Naive thymus-derived CD4-positive, alpha-beta T cell (primary cell): ENCODE results near the gene PTPRN2. TPM values are rescaled to one million over a fixed set of nuclear protein-coding genes. Genes with fewer than 3 reads are reported as not detected.

ENCODE experiments used
- ATAC-seq: fragments of 150-1000 bp; cut with Tn5 transposase; 2 replicates; pipeline ENCODE4 v1.10.0; 2021; ENCODE audit warnings: mild to moderate bottlenecking, moderate library complexity
- CTCF ChIA-PET: fragments of 350-600 bp; sonication (Branson Sonifier 250); formaldehyde crosslinking; loops from one replicate; lab custom pipeline; 2021; ENCODE audit warnings: antibody characterized with exemption; lab: Charles Lee
- POLR2A ChIA-PET: fragments of 350-600 bp; sonication (Branson Sonifier 250); formaldehyde crosslinking; loops from one replicate; lab custom pipeline; 2021; ENCODE audit warnings: antibody characterized with exemption, inconsistent platforms; lab: Charles Lee
- DNase-seq, 9 donors: peaks; one replicate each; pipeline versions ENCODE4 v3.0.0 to v3.0.0-alpha.2; 2020 to 2022; ENCODE audit warnings: mixed read lengths in 1 of 9
- H3K27ac ChIP-seq: one replicate; pipeline ENCODE4 v1.7.0; 2013; ENCODE audit warnings: mild to moderate bottlenecking, low read depth, low read length, moderate library complexity
- H3K27me3 ChIP-seq, 2 donors: one replicate each; pipeline ENCODE4 v1.7.0; 2013; ENCODE audit warnings: low read length in 2 of 2, mild to moderate bottlenecking in 2 of 2, moderate library complexity in 2 of 2; ENCODE audit not compliant: control insufficient read depth in 2 of 2, insufficient read depth in 2 of 2
- H3K36me3 ChIP-seq, 3 experiments: 1 replicate in 2 of 3; 2 replicates in 1 of 3; pipeline ENCODE4 v1.7.0; 2013; ENCODE audit warnings: low read length in 3 of 3, mild to moderate bottlenecking in 3 of 3, moderate library complexity in 1 of 3; ENCODE audit not compliant: insufficient read depth in 3 of 3, control insufficient read depth in 2 of 3
- H3K4me1 ChIP-seq, 2 donors: one replicate each; pipeline ENCODE4 v1.7.0; 2013; ENCODE audit warnings: low read length in 2 of 2, mild to moderate bottlenecking in 2 of 2, moderate library complexity in 1 of 2; ENCODE audit not compliant: control insufficient read depth in 2 of 2, insufficient read depth in 2 of 2
- H3K4me3 ChIP-seq: 2 replicates; pipeline ENCODE4 v1.7.0; 2013; ENCODE audit warnings: mild to moderate bottlenecking, low read length
- H3K9me3 ChIP-seq, 3 experiments: 1 replicate in 2 of 3; 2 replicates in 1 of 3; pipeline ENCODE4 v1.7.0; 2013; ENCODE audit warnings: low read length in 3 of 3; ENCODE audit not compliant: control insufficient read depth in 2 of 3
- H3K27ac Mint-ChIP-seq, 9 donors: one replicate each; pipeline ENCODE4 v1.8.0; 2020 to 2022; ENCODE audit warnings: mixed read lengths in 9 of 9, mild to moderate bottlenecking in 8 of 9, moderate library complexity in 5 of 9, inconsistent platforms in 2 of 9
- H3K27me3 Mint-ChIP-seq, 5 donors: one replicate each; pipeline ENCODE4 v1.8.0; 2021 to 2022; ENCODE audit warnings: mixed read lengths in 5 of 5, mild to moderate bottlenecking in 1 of 5
- H3K36me3 Mint-ChIP-seq, 5 donors: one replicate each; pipeline ENCODE4 v1.8.0; 2020 to 2022; ENCODE audit warnings: mixed read lengths in 5 of 5, mild to moderate bottlenecking in 3 of 5, inconsistent platforms in 1 of 5
- H3K4me1 Mint-ChIP-seq, 7 donors: one replicate each; pipeline ENCODE4 v1.8.0; 2020 to 2022; ENCODE audit warnings: mixed read lengths in 7 of 7, mild to moderate bottlenecking in 3 of 7, inconsistent platforms in 1 of 7
- H3K4me3 Mint-ChIP-seq, 10 donors: one replicate each; pipeline ENCODE4 v1.8.0; 2020 to 2022; ENCODE audit warnings: mild to moderate bottlenecking in 10 of 10, mixed read lengths in 10 of 10, moderate library complexity in 6 of 10, inconsistent platforms in 2 of 10
- H3K9me3 Mint-ChIP-seq, 11 donors: one replicate each; pipeline ENCODE4 v1.8.0; 2020 to 2022; ENCODE audit warnings: mixed read lengths in 11 of 11, mild to moderate bottlenecking in 4 of 11, inconsistent platforms in 1 of 11, moderate library complexity in 1 of 11
- intact Hi-C, 2 donors: fragments of 100-400 bp; cut with micrococcal nuclease; formaldehyde crosslinking; loops; one replicate each; pipeline ENCODE4 v1.15.1; 2023
- polyA plus RNA-seq, 2 donors: library from polyadenylated mRNA; unstranded; fragments of 300-500 nt; fragmentation: Illumina TruSeq; gene quantifications; one replicate each; pipeline ENCODE4 v1.2.3, GENCODE V29; 2021
- total RNA-seq, 6 experiments: library from RNA in 5 of 6; stranded (reverse) in 5 of 6; gene quantifications; 1 replicate in 5 of 6; 2 replicates in 1 of 6; pipeline ENCODE4 v1.2.3 and lab custom pipeline; 2021 to 2026

PTPRN2 gene
- total and polyA plus RNA-seq, 7 experiments from 2014 or later: 0.58 to 2.3 (median 1.4) TPM

- Histone ChIP-seq H3K27me3 (no peaks in the 10 kb centered on the region), H3K4me3 (no peak overlapping the region), H3K27ac (no peak overlapping the region), H3K36me3 (no peaks in the 10 kb centered on the region), H3K4me1 (peaks cover 0 to 6% of the 10 kb centered on the region in 2 donors), H3K9me3 (no peaks in the 10 kb centered on the region)
- ATAC-seq (no peak), DNase-seq (no peak)
- ChIA-PET CTCF (no interaction called here), POLR2A (no interaction called here)
- intact Hi-C loops: no loop called here
- peaks cover 5 to 46% (median 26%) of the 10 kb centered on the region in 5 donors for H3K27me3 Mint-ChIP-seq
- no peak overlapping the region for H3K27ac Mint-ChIP-seq
- H3K36me3 Mint-ChIP-seq: peaks cover 0 to 10% (median 2%) of the 10 kb centered on the region in 5 donors
- peaks cover 6 to 20% (median 16%) of the 10 kb centered on the region in 7 donors for H3K4me1 Mint-ChIP-seq
- H3K4me3 Mint-ChIP-seq: peak overlapping the region in 1 of 10 donors; percentile 5
- peaks cover 0 to 3% (median 0%) of the 10 kb centered on the region in 11 donors for H3K9me3 Mint-ChIP-seq
These were observed 1000.4 kb downstream of the PTPRN2 start for GRCh38 chr7:157587051-157587804.

- CTCF ChIA-PET: interaction anchor here (1.1 kb wide), 1 partner anchor 204 kb away, joined by 3 read pairs; no protein-coding TSS in a partner anchor
- Histone ChIP-seq H3K36me3 (no peaks in the 10 kb centered on the region), H3K4me3 (no peak overlapping the region), H3K4me1 (peaks cover 0 to 6% of the 10 kb centered on the region in 2 donors), H3K27ac (no peak overlapping the region), H3K9me3 (no peaks in the 10 kb centered on the region), H3K27me3 (no peaks in the 10 kb centered on the region)
- POLR2A ChIA-PET: interaction anchor here (0.6 kb wide), 1 partner anchor 13 kb away, joined by 3 read pairs; no protein-coding TSS in a partner anchor
- Mint-ChIP-seq H3K27ac (peak overlapping the region in 2 of 9 donors; percentile 48 to 69), H3K9me3 (peaks cover 0 to 3% (median 0%) of the 10 kb centered on the region in 11 donors), H3K4me1 (peaks cover 6 to 20% (median 16%) of the 10 kb centered on the region in 7 donors), H3K36me3 (peaks cover 0 to 5% (median 2%) of the 10 kb centered on the region in 5 donors), H3K27me3 (peaks cover 5 to 46% (median 22%) of the 10 kb centered on the region in 5 donors), H3K4me3 (peak overlapping the region in 2 of 10 donors; percentile 75 to 79)
- DNase-seq (no peak), ATAC-seq (no peak)
- intact Hi-C loops: no loop called here
These were observed 1001.1 kb downstream of the PTPRN2 start for GRCh38 chr7:157586426-157586955.

GRCh38 chr7:157585113-157585861 lies 1002.3 kb downstream of the PTPRN2 start:
- no peaks in the 10 kb centered on the region for H3K36me3 ChIP-seq
- DNase-seq (peak in 3 of 9 donors; percentile 3 to 17 (median 12)), ATAC-seq (peak; percentile 20)
- H3K4me1 ChIP-seq: peaks cover 0 to 6% of the 10 kb centered on the region in 2 donors
- Mint-ChIP-seq H3K36me3 (peaks cover 0 to 4% (median 2%) of the 10 kb centered on the region in 5 donors), H3K9me3 (peaks cover 0 to 3% (median 0%) of the 10 kb centered on the region in 11 donors), H3K27ac (peak overlapping the region in 7 of 9 donors; percentile 34 to 93 (median 69)), H3K27me3 (peaks cover 4 to 46% (median 16%) of the 10 kb centered on the region in 5 donors), H3K4me1 (peaks cover 6 to 20% (median 16%) of the 10 kb centered on the region in 7 donors), H3K4me3 (peak overlapping the region; percentile 62 to 87 (median 79))
- H3K27ac ChIP-seq: no peak overlapping the region
- H3K4me3 ChIP-seq: peak overlapping the region; percentile 38
- intact Hi-C loops: no loop called here
- no peaks in the 10 kb centered on the region for H3K9me3 ChIP-seq
- CTCF ChIA-PET: interaction anchor here (0.7 to 1.1 kb wide), 2 partner anchors 42 to 203 kb away, joined by 3 read pairs; no protein-coding TSS in a partner anchor
- POLR2A ChIA-PET: interaction anchor here (0.5 to 0.8 kb wide), 2 partner anchors 10 to 16 kb away, joined by 3 read pairs; no protein-coding TSS in a partner anchor
- no peaks in the 10 kb centered on the region for H3K27me3 ChIP-seq

- peak in 3 of 9 donors; percentile 10 to 20 (median 16) for DNase-seq
These were observed 1003.2 kb downstream of the PTPRN2 start for GRCh38 chr7:157584420-157584819.

GRCh38 chr7:157581740-157582139 lies 1005.9 kb downstream of the PTPRN2 start:
- Mint-ChIP-seq H3K27me3 (peaks cover 0 to 31% (median 11%) of the 10 kb centered on the region in 5 donors), H3K4me3 (no peak overlapping the region), H3K36me3 (peaks cover 0 to 2% (median 0%) of the 10 kb centered on the region in 5 donors), H3K27ac (no peak overlapping the region), H3K9me3 (peaks cover 0 to 3% (median 0%) of the 10 kb centered on the region in 11 donors), H3K4me1 (peaks cover 6 to 26% (median 22%) of the 10 kb centered on the region in 7 donors)
- intact Hi-C loops: no loop called here
- DNase-seq: no peak
- Histone ChIP-seq H3K27ac (no peak overlapping the region), H3K27me3 (no peaks in the 10 kb centered on the region), H3K4me3 (no peak overlapping the region), H3K9me3 (no peaks in the 10 kb centered on the region), H3K4me1 (peaks cover 0 to 6% of the 10 kb centered on the region in 2 donors), H3K36me3 (no peaks in the 10 kb centered on the region)
- ATAC-seq: no peak
- ChIA-PET CTCF (no interaction called here), POLR2A (interaction anchor here (0.6 kb wide), 1 partner anchor 296 kb away, joined by 6 read pairs; no protein-coding TSS in a partner anchor)

More at GRCh38 chr7:157584420-157584819, 1003.2 kb downstream of the PTPRN2 start:
- POLR2A ChIA-PET: interaction anchor here (0.9 kb wide), 1 partner anchor 28 kb away, joined by 3 read pairs; no protein-coding TSS in a partner anchor
- CTCF ChIA-PET: no interaction called here
- Mint-ChIP-seq H3K27me3 (peaks cover 0 to 41% (median 16%) of the 10 kb centered on the region in 5 donors), H3K27ac (peak overlapping the region in 3 of 9 donors; percentile 28 to 75 (median 72)), H3K9me3 (peaks cover 0 to 3% (median 0%) of the 10 kb centered on the region in 11 donors), H3K4me3 (peak overlapping the region in 7 of 10 donors; percentile 38 to 75 (median 55)), H3K4me1 (peaks cover 6 to 20% (median 16%) of the 10 kb centered on the region in 7 donors), H3K36me3 (peaks cover 0 to 3% (median 0%) of the 10 kb centered on the region in 5 donors)
- ATAC-seq: no peak
- H3K27ac ChIP-seq: no peak overlapping the region
- H3K4me1 ChIP-seq: peaks cover 0 to 6% of the 10 kb centered on the region in 2 donors
- H3K36me3 ChIP-seq: no peaks in the 10 kb centered on the region
- no peaks in the 10 kb centered on the region for H3K9me3 ChIP-seq
- no peaks in the 10 kb centered on the region for H3K27me3 ChIP-seq
- intact Hi-C loops: no loop called here
- H3K4me3 ChIP-seq: no peak overlapping the region

- H3K9me3 Mint-ChIP-seq: no peaks in the 10 kb centered on the region
- H3K27ac Mint-ChIP-seq: no peak overlapping the region
- peaks cover 0 to 25% (median 7%) of the 10 kb centered on the region in 5 donors for H3K27me3 Mint-ChIP-seq
- Histone ChIP-seq H3K4me1 (peaks cover 6 to 10% of the 10 kb centered on the region in 2 donors), H3K36me3 (no peaks in the 10 kb centered on the region), H3K9me3 (no peaks in the 10 kb centered on the region), H3K27ac (no peak overlapping the region), H3K27me3 (no peaks in the 10 kb centered on the region), H3K4me3 (no peak overlapping the region)
- H3K36me3 Mint-ChIP-seq: peaks cover 0 to 2% (median 0%) of the 10 kb centered on the region in 5 donors
- DNase-seq (no peak), ATAC-seq (no peak)
- no peak overlapping the region for H3K4me3 Mint-ChIP-seq
- intact Hi-C loops: no loop called here
- ChIA-PET CTCF (no interaction called here), POLR2A (no interaction called here)
- H3K4me1 Mint-ChIP-seq: peaks cover 2 to 32% (median 27%) of the 10 kb centered on the region in 7 donors
These were observed 1007.3 kb downstream of the PTPRN2 start for GRCh38 chr7:157580324-157580723.
